ENCODE results near the gene STRADA.

GRCh38 chr17:63716426-63716825 lies 25.2 kb downstream of the STRADA start:
- TF ChIP-seq YY1 (IDR thresholded peaks at IDR 0.05; ENCODE audit: insufficient read depth, insufficient read length) (no peak), ZNF274 (IDR thresholded peaks at IDR 0.05; ENCODE audit: low read depth, low read length) (no peak)
